NAMALWA (cell line): ENCODE results near the gene CHMP5.
A peak's percentile ranks its signal among the peaks of the same experiment; 100 is the strongest.

Experiments
- DNase-seq: peaks from one replicate; pipeline ENCODE4 v3.0.0-alpha.2; 2015; ENCODE audit warnings: low spot score

Gene CHMP5

DNA sequence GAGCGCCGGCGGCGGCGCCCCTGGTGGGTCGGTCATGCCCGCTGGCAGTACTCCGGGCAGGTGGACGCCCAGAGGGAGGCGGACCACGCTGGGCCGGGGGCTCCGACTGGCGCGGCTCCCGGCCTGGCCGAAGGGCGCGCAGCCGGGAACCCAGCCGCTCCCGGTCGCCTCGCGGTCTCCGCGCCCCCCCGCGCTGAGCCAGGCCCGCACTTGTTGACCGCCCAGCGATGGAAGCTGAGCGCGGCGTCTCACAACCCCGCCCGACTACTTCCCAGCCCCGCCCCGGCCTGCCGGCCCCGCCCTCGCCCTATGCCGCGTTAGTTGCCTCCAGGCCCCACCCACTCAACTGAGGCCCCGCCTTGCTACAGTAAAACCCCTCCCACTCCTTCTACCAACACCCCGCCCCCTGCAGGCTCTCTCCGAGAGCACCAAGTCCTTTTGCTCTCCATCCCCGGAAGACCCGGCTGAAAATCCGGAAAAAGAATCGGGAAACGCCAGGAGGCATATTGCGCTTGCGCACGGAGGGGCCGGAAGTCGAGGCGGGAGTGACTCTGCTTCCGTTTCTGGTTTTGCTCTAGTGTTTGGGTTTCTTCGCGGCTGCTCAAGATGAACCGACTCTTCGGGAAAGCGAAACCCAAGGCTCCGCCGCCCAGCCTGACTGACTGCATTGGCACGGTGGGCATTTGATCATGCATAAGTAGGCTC is at the start of gene CHMP5, which contains the start of gene BAG1:
Gene CHMP5, plus strand, starts transcription at position 577 of the 705 bp plus-strand sequence. Its CDS starts 30 bp downstream, at position 607.
Gene BAG1, minus strand, starts transcription at position 236 of the 705 bp plus-strand sequence.
- DNase-seq: peak; percentile 100

DNA sequence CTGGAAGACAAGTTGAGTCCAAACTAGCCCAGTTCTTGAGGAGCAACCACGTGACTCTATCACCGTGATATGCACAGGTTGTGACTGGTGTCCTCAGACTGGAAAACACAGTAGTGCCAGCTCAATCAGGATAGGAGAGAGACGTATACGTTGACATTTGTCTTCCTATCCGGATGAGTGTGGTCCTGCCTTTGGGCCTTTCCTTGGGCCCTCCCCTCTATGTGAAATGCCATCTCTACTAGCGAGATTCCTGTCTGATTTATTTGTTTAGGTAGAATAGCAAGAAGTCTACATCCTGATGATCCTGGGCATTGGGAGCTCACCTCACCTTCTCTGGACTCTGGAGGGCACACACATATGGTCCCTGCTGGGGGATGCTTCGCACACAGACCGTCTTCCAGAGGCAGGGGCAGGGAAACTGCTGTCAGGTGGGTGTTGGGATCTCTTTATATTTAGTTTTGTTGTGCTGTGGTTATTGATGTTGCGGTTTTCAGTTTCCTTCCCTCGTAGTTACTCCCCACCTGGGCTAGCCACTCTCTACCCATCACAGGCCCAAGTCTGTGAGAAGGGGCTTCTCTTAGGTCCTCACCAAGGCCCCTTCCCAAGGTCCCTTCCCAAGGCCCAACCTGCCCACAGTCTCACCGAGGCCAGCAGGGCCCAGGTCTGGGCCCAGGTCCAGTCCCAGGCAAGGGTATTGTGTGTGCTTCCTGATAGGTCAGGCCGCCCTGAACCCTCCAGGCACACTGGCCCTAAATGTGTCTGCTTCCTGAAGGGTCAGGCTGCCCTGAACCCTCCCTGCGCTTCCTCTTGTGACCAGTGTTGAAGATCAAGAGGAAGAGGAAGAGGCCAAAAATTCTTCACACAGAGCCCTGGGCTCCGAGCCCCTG is 43.9 kb upstream of the CHMP5 start:
- DNase-seq: peak; percentile 43

DNA sequence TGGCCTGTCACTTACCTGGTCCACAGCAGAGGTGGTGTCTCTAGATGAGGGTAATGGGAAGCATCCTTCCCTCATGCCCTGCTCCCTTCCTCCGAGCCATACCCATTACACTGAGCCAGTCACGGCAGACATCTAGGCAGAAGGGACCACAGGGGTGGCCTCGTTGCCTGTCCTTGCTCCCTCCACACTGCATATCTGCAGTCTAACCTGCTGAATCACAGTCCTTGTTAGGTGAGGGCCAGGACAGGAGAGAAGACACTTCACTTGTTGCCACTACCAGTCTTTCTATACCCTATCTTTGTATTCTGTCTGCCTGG is 43.3 kb upstream of the CHMP5 start:
- no peak for DNase-seq

DNA sequence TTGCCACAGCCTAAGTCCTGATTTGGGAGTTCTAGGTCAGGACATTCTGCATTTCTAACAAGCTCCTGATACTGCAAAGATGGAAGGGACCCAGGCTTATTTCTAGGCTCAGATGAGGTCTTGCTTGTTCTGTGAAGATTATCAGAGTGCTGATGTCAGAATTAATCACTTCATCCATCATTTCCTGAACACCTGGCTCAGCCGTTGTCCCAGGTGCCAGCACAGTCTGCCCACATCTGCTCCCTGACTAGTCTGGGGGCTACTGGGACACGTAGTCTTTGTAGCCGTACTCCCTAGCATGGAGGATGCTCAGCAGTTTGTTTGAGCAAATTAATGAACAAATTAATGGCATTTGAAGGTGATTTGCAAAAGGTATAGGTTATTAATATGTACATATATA is 42.8 kb upstream of the CHMP5 start:
- peak; percentile 68 for DNase-seq

DNA sequence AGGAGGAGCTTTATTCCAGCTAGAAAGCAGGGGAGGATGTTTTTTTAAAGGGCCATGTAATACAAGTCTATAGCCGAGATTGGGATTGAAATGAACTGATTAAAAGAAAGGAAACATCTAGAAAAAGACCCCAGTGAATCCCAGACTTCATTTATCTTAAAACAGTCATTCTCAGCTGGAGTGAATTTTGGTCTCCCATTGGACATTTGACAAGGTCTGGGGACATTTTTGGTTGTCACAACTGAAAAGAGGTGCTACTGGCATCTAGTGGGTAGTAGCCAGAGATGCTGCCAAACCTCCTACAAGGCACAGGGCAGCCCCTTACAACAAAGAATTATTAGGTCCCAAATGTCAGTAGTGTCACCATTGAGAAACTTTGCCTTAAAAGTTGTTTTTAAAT is 41.2 kb upstream of the CHMP5 start:
- peak; percentile 48 for DNase-seq

DNA sequence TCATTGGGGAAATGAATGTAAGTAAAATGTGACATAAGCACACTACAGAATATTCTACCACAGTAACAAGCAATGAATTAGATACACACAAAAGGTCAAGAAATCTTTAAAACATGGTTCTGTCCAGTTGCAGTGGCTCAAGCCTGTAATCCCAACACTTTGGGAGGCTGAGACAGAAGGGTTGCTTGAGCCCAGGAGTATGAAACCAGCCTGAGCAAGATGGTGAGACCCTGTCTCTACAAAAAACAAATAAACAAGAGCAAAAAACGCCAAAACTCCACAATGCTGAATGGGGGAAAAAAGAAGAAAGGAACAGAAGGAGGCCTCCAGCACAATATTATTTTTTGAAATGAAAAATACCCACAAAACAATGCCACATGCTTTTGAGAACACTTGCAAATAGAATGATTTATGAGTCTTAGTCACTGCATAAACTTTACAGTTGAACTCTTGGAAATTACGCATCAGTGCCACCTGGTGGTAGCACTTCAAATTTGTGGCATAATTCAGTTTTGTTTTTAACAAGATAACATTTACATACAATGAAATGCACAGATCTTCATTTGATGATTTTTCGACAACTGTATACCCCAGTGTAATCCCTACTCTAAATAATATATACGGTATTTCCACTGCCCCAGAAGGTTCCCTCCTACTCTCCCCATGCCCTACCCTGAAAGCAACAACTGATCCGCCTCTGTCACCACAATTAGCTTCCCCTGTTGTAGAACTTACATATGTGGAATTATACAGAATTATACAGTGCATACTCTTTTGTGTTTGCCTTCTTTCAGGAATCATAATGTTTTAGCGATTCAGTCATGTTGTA is 39.3 kb upstream of the CHMP5 start:
- DNase-seq: peak; percentile 88

DNA sequence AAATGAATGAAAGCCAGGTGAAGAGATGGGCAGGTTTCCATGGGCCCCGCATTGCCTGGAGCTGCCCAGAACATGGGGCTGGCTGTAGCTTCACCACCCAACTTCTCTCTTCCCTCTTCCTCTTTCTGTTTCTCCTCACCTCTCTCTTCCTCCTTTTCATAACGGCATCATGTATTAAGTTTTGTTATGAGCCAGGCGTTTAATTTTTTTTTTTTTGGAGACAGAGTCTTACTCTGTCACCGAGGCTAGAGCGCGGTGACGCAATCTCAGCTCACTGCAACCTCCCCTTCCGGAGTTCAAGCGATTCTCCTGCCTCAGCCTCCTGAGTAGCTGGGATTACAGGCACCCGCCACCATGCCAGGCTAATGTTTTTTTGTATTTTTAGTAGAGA is 37.8 kb upstream of the CHMP5 start:
- peak; percentile 26 for DNase-seq

DNA sequence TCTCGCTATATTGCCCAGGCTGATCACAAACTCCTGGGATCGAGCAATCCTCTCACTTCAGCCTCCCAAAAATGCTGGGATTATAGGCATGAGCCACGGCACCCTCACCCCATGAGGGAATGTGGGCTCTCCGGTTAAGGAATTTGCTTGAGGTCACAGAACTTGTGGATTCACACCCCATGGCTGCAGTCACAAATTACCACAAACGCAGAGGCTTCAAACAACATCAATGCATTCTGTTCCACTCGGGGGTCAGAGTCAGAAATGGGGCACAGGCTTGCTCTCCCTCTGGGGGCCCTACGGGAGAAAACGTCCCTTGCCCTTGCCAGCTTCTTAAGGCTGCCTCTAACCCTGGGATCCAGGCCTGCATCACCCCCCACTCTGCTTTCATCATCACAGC is 37.1 kb upstream of the CHMP5 start:
- no peak for DNase-seq

DNA sequence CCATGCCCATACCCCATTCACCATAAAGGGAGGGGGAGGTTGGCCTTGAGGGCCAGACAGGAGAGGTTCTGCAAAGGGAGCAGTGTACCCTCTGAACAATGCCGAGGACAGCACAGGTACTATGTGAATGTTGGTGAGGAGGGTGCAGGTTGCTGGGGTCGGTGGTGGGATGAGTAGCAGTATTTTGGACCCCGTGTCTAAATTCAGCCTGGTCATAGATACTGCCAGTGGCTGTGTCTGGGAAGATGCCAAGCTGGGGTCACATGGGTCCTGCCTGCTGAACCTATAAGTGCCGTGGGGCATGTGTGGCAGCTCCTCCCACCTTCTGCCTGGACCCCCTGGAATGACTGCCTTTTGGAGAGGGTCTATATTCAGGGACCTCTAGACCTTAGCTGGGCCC is 36.2 kb upstream of the CHMP5 start:
- DNase-seq: no peak

DNA sequence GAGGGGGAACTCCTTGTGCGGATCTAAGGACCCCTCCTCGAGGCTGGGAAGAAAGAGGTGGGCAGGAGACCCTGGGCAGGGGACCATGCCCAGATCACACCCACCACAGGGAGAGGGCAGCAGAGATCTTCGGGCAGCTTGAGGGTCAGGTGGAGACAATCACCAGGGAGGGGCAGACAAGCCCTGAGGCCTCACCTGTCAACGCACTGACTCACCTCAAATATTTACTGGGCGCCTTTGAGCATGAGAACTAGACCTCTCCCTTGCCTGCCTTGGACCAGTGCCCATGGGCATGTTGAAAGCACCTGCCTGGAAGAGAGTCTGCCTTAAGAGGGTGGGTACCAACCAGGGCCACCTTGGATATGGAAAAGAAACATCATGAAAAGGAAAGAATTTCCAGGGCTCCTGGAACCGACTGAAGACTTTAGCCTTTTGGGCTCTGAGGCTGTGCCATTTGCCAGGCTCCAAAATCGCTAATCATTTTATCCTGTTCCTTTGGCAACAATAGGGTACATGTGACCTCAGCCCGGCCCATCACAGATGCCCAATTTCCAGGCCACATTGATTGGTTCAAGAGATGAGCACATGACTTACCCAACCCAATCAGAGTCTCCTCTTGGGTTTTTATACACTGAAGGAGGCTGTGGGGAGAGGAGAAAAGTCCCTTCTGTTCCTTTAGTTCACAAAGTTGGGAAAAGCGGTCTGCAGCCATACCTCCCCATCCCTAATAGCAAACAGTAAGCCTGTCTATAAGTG is 35.3 kb upstream of the CHMP5 start:
- peak; percentile 32 for DNase-seq

DNA sequence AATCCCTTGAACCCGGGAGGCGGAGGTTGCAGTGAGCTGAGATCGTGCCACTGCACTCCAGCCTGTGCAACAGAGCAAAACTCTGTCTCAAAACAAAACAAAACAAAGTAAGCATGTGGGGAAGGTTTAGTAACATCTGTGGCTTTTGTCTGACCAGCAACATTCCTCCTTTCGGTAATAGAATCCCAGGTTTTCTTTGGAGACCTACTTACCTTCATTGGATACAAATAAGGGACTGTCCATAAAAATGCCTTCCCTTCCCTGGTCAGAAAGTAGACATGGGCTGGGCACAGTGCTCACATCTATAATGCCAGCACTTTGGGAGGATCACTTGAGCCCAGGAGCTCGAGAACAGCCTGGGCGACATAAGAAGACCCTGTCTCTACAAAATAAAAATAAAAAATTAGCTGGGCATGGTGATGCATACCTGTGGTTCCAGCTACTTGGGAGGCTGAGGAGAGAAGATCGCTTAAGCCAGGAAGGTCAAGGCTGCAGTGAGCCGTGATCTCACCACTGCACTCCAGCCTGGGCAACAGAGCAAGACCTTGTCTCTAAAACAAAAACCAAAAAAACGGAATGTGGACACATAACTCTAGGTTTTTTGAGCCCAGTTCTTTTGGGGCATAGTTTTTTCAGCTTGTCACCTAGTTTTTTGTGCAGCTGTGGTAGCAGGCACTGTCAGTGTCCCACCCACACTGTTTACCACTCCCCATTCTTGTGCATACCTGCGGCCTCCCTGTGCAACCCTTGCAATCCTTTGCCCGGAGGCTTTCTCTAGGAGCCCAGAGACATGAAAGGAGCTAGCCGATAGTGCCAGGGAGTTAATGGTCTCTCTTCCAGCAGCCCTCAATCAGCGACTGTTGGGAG is 33.9 kb upstream of the CHMP5 start:
- no peak for DNase-seq

DNA sequence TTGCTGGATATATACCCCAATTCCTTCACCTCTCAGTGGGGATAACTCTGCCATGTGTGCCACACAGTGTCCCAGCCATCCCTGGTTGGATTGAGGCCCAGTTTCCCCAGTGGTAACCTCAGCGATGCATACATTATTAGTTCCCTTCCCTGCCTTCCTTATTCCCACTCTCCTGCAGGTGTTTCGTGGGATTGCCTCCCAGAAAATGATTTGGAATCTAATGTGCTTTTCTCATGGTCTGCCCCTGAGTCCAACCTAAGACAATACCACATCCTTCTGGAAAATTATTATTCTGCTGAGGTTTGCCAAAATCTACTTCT is 33.3 kb upstream of the CHMP5 start:
- DNase-seq: no peak

DNA sequence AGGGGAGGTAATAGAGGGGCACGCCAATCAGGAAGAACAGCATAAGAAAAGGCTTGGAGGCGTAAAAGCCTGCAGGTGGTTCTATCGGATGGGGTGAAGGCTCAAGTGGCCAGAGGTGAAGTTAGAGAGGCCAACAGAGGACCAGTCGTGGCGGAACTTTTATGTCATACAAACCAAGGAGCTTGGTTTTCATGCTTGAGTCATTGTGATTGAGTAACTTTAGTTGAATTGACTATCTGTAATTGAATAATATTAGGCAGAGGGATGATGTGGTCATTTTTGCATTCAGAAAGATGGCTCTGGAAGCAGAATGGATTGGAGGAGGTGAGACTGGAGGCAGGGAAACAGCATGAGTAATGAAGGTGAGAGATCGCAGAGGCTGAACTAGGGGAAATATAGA is 32.0 kb upstream of the CHMP5 start:
- DNase-seq: no peak

DNA sequence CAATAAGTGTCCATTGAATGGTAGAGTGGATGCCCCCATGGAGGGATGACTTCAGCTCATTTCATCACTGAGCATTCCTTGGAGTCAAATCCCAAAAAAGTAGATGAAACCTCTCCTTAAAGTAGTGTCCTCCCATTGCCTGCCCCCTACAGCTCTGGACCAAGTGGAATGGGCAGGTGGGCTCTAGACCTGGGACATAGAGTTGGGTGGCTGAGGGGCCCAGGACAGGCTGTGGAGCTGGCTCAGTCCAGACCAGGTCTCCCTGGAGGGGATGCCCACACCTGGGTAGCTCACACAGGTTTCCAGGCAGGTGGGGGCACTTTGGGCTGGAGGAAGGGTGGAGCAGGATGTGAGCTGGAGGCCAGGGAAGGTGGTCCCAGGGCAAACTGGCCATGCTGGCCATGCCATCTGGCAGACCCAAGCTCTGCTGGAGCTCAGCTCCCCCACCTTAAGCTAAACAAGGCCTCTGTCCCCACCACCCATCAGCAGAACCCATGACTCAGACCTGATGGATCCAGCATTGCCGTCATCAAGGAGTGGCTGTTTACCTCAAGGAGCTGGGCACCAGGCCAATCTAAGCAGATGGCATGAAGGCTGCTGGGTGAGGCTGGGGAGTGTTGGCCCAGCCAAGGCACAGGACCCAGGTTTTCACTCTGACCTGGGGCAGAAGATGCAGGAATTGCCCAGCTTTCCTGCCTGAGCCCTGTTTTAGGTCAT is 31.1 kb upstream of the CHMP5 start:
- no peak for DNase-seq

DNA sequence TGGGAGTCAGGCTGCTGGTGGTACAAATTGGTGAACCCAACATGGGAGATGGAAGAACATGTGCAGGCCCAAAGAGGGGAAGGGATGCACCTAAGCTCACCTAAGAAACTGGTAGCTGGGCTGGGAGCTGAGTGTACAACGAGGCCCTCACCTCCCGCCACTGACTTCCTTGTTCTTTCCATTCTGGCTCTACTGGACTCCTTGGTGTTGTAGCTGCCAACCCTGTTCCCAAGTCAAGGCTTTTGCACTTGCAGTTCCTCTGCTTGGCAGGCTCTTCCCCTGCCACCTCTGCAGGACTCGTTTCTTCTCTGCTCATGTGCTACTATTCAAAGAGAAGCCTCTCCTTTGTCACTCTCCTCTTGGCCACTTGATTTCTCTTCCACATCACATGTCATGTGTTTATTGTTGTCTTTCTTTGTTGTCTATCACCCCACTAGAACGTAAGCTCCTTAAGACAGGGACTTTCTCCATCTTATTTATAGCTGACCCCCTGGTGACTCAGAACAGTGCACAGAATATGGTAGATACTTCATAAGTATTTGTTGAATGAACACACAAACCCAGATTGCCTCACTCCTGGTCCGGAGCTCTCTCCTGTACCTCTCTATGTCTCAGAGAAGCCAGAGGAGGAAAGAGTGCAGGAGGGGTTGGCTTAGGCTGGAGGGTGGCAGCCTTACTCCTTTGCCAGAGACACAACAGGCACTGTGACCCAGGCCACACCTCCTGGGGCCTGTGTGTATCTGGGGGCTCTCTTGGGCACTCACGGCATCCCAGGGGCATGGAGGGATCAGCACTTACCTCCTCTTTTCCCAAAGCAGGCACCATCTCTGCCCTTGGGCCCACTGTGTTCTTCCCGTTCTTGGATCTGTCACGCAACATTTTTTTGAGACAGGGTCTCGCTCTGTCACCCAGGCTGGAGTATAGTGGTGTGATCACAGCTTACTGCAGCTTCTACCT is 30.1 kb upstream of the CHMP5 start:
- no peak for DNase-seq

DNA sequence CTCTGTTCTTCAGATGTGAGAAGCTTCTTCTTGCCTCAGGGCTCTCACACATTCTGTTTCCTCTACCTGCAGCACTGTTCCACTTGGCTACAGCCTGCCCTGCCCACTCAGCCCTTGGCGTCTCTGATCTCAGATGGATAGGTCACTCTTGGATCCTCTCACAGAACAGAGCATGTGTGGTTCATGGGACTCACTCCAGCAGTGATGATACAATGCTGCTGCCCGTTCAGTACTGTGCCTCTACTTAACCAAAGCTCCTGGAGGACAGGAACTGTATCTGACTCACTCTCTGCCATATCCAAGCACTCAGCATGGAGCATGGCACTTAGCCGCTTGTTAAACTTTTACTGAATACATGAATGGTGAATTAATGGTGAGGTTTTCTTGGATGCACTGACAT is 28.3 kb upstream of the CHMP5 start:
- DNase-seq: no peak

DNA sequence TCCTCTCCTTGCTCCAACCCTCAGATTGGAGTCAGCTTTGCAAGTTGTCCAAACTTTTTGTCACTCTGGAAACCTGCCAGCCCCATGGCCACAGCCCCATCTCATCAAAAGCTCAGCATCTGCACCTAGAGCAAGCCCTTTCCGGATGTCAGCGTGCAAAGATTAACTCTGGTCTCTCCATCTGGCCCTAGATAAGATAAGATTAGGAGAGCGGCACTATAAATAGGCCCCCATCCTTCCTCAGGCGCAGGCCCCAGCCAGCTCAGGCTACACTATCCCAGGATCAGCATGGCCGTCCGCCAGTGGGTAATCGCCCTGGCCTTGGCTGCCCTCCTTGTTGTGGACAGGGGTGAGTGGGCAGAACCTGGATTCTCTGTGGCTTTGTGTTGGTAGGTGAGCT is 24.9 kb upstream of the CHMP5 start, which contains the start of gene SPINK4:
Gene SPINK4, plus strand, starts transcription at position 247 of the 400 bp plus-strand sequence. Its CDS starts 42 bp downstream, at position 289.
- no peak for DNase-seq

DNA sequence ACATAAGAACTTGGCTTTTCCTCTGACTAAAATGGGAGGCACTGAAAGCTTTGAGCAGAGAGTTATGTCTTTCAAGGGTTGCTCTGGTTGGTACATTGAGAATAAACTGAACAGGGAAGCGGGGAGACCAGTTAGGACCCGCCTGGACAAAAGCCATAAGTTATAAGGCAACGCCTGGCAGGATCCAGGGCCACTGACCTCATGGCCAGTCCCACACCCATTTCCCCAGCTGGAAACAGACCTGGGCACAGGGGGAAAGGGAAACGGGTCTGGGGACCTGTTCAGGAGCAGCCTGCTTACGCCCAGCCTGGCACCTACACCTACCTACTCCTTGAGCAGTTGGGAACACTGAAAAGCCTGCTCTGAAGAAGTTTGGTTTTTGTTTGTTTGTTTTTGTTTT is 23.6 kb upstream of the CHMP5 start:
- no peak for DNase-seq

DNA sequence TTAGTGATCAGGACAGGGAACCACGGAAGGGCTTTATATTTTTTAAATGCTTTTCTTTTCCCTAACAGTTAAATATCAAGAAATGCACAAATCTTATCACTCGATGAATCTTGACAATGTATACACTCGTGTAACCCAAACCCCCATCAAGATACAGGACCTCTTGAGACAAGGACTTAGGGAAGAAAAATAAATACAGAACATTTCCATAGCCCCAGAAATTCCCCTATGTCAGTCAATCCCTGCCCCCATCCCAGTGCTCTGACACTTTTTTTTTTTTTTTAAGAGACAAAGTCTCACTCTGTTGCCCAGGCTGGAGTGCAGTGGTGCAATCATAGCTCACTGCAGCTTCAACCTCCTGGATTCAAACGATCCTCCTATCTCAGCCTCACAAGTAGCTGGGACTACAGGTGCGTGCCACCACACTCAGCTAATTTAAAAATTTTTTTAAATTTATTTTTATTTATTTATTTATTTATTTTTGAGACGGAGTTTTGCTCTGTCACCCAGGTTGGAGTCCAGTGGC is 22.2 kb upstream of the CHMP5 start:
- no peak for DNase-seq
